ENCODE data around the gene RBM23.

Gene RBM23

DNA sequence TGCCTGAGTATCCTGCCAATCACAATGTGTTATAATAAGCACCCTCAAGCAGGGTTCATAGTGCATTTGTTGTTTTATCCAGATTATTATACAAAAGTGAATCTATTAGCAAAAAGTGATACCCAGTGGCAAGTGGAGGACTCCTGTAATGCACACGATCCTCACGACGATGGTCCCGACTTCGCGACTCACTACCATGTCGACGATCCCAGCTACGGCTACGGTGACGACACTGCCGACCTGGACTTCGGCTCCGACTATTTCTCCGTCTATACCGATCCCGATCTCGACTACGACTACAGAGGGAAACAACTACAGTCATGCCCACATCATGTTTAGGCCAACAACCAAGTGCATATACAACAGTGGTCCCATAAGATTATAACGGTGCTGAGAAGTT is 12.9 kb downstream of the RBM23 start:
- peaks cover 84% of the 10 kb centered on the region for H3K36me3 ChIP-seq (ENCODE audit: insufficient read depth, low read length)
- no peak overlapping the region for H3K4me3 ChIP-seq (ENCODE audit: low read length)
- no peak overlapping the region for H2AFZ ChIP-seq (ENCODE audit: low read depth, low read length)
- H3K4me1 ChIP-seq (ENCODE audit: insufficient read depth, low read length) = no peaks in the 10 kb centered on the region
- H3K9me3 ChIP-seq (ENCODE audit: low read length) = no peaks in the 10 kb centered on the region
- no peaks in the 10 kb centered on the region for H3K27me3 ChIP-seq (ENCODE audit: insufficient read depth, low read length)

DNA sequence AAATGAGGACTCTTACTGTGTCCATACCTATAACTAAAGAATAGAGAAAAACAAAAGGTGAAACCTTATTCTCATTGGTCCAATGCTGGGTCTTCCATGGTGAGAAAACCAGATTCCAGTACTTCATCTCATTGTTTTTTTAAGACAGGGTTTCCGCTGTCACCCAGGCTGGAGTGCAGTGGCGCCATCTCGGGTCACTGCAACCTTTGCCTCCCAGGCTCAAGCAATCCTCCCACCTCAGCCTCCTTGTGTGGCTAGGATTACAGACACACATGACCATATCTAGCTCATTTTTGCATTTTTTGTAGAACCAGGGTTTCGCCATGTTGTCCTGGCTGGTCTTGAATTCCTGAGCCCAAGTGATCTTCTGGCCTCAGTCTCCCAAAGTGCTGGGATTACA is 13.3 kb downstream of the RBM23 start:
- no peaks in the 10 kb centered on the region for H3K9me3 ChIP-seq (ENCODE audit: low read length)
- H3K4me1 ChIP-seq (ENCODE audit: insufficient read depth, low read length) = no peaks in the 10 kb centered on the region
- H3K36me3 ChIP-seq (ENCODE audit: insufficient read depth, low read length) = peaks cover 85% of the 10 kb centered on the region

DNA sequence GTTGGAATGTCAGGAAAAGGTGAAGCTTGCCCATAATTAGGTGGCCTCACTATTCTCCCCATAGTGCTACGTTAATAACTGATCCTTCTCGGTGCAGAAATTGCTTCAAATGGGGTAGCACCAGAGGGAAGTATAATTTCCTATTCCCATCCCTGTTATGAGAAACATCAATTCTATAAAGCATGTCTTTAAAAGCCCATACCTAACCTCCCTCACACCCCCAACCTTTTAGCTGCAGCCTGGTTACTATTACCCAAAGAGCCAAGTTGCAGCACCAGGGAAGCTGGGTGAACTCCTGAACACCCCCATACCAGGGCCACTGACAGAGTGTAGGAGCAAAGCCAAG is 15.2 kb downstream of the RBM23 start:
- H3K36me3 ChIP-seq (ENCODE audit: insufficient read depth, low read length) = peaks cover 84% of the 10 kb centered on the region
- H3K4me3 ChIP-seq (ENCODE audit: low read length) = no peak overlapping the region
- H2AFZ ChIP-seq (ENCODE audit: low read depth, low read length) = no peak overlapping the region

More for the DNA sequence above, 13.3 kb downstream of the RBM23 start:
- H3K4me3 ChIP-seq (ENCODE audit: low read length) = no peak overlapping the region
- H3K27me3 ChIP-seq (ENCODE audit: insufficient read depth, low read length) = no peaks in the 10 kb centered on the region
- no peak overlapping the region for H2AFZ ChIP-seq (ENCODE audit: low read depth, low read length)

DNA sequence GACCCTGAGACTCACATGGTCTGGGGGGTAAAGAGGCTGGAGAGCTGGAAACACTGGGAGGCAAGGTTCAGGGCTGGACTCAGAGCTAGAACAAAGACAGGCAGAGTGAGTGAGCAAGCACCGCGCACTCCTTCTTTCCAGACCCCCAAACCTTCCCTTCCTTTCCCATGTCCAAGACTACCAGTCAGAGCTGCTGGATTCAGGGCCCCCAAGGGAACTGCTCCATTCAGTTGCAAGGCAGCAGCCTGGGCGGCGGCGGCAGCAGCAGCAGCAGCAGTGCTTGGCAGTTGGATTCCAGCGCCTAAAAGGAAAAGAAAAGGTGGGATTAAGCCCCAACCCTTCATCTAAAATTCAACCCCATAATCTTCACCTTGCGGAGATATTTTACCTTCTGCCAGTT is 17.1 kb downstream of the RBM23 start:
- no peaks in the 10 kb centered on the region for H3K27me3 ChIP-seq (ENCODE audit: insufficient read depth, low read length)
- no peak overlapping the region for H3K4me3 ChIP-seq (ENCODE audit: low read length)
- H3K9me3 ChIP-seq (ENCODE audit: low read length) = no peaks in the 10 kb centered on the region
- H3K36me3 ChIP-seq (ENCODE audit: insufficient read depth, low read length) = peaks cover 70% of the 10 kb centered on the region
- H3K4me1 ChIP-seq (ENCODE audit: insufficient read depth, low read length) = no peaks in the 10 kb centered on the region
- no peak overlapping the region for H2AFZ ChIP-seq (ENCODE audit: low read depth, low read length)

More for the DNA sequence above, 15.2 kb downstream of the RBM23 start:
- H3K4me1 ChIP-seq (ENCODE audit: insufficient read depth, low read length) = no peaks in the 10 kb centered on the region
- no peaks in the 10 kb centered on the region for H3K27me3 ChIP-seq (ENCODE audit: insufficient read depth, low read length)
- H3K9me3 ChIP-seq (ENCODE audit: low read length) = no peaks in the 10 kb centered on the region

DNA sequence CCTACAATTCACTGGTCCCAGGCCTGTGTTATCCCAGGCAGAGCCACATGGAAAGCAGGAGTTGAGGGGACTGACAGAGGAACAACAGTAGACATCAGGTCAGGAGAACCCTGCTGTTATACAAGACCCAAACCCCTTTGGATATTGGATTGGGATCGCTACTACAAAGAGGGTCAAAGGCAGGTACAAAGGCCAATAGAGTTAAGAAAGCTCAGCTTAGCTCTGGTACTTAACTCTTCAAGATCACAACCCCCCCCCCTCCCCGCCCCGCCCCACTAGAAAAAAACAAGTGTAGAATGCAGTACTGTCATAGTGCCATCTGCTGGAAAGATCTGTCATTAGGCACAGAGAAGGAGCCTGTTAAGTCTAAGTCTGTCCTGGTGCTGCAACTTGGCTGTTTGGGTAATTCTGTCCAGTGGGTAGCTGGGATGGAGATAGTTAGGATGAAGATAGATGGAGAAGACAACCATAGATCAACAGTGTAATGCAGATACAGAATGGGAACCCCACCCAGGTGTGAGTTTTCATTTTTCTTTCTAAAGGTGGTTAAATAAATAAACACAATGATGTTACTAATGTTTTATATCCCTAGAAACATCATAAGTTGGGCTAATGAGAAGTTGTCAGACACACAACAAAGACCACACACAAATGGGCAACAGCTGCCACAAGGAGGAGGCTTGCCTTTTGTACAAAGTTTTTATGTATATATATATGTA is 18.7 kb downstream of the RBM23 start:
- Histone ChIP-seq H3K27me3 (ENCODE audit: insufficient read depth, low read length) (no peaks in the 10 kb centered on the region), H3K4me3 (ENCODE audit: low read length) (no peak overlapping the region), H3K4me1 (ENCODE audit: insufficient read depth, low read length) (no peaks in the 10 kb centered on the region), H3K36me3 (ENCODE audit: insufficient read depth, low read length) (peaks cover 54% of the 10 kb centered on the region), H2AFZ (ENCODE audit: low read depth, low read length) (no peak overlapping the region), H3K9me3 (ENCODE audit: low read length) (no peaks in the 10 kb centered on the region)

DNA sequence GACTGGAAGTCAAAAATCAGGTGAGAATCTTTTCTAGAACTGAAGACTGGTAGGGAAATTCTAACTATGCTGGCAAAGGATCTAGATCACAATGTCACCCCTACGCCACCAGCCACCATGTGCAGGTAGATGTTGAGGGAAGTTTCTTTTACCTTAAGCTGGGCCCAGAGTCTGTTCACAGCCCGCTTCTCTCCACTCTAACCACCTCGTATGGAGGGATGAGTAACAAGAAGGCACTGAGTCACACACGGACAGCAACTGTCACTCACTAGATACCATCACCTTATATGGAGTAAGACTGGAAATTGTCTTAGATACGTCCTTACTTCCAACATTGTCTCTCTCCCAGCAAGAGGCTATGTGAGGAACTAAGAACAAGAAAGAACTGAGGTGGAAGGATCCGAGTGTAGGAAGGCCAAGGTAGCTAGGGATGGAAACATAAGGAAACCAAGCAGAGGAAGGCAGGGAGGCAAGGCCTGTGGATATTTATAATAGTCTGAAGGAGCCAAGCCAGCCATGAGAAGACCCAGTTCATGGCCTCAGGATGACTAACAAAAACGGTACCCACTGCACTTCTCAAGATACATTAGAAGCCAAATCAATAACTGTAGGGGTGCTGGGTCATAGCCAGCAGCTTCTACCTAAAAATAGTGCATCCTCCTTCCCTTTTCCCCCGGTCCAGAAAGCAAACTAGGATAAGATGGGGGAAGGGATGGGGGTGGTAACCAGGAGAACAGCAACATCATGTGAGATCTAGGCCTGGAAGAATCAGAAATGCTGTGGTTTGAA is 20.5 kb downstream of the RBM23 start:
- Histone ChIP-seq H3K4me1 (ENCODE audit: insufficient read depth, low read length) (no peaks in the 10 kb centered on the region), H3K27me3 (ENCODE audit: insufficient read depth, low read length) (no peaks in the 10 kb centered on the region), H3K36me3 (ENCODE audit: insufficient read depth, low read length) (peaks cover 37% of the 10 kb centered on the region), H2AFZ (ENCODE audit: low read depth, low read length) (no peak overlapping the region), H3K4me3 (ENCODE audit: low read length) (no peak overlapping the region), H3K9me3 (ENCODE audit: low read length) (no peaks in the 10 kb centered on the region)

DNA sequence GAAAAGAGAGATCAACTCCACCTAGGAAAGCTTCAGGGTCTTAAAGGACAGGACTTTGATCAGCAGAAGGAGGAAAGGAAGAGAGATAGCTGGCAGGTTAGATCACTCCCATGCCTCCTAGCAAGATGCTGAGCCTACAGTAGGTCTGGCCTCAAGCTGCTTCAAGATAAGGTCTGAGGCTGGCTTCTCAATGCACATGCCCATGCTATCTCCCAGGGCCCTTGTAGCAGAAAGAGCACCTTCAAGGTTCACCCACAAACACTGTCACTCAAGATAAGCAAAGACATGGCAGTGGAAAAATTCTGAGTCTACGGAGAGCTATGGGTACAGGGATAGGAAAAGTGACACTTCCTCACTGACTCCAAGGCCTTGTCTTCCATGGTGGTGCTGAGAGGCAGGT is 21.6 kb downstream of the RBM23 start:
- H3K27me3 ChIP-seq (ENCODE audit: insufficient read depth, low read length) = no peaks in the 10 kb centered on the region
- H3K36me3 ChIP-seq (ENCODE audit: insufficient read depth, low read length) = peaks cover 29% of the 10 kb centered on the region
- H3K4me1 ChIP-seq (ENCODE audit: insufficient read depth, low read length) = no peaks in the 10 kb centered on the region
- H3K4me3 ChIP-seq (ENCODE audit: low read length) = no peak overlapping the region
- H3K9me3 ChIP-seq (ENCODE audit: low read length) = no peaks in the 10 kb centered on the region
- H2AFZ ChIP-seq (ENCODE audit: low read depth, low read length) = no peak overlapping the region

DNA sequence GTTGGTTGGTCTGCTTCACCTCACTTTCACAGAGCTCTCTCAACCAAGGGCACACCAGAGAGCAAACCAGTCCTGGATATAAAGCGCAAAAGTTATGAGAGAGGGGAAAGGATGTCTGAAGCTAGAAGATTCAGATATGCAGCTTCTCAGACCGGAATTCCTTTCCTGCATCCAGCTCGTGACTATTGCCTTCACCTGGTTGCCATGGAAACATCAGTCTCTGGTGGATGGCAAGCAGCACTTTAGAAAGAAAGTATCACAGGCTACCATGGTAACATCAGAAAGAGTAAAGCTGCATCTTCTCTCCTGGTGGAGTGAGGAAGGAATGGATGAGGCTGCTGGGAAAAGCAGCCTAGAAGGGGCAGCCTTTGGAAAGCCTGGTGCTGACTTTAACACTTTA is 22.2 kb downstream of the RBM23 start:
- H3K36me3 ChIP-seq (ENCODE audit: insufficient read depth, low read length) = peaks cover 23% of the 10 kb centered on the region
- no peak overlapping the region for H2AFZ ChIP-seq (ENCODE audit: low read depth, low read length)
- no peaks in the 10 kb centered on the region for H3K27me3 ChIP-seq (ENCODE audit: insufficient read depth, low read length)
- H3K4me1 ChIP-seq (ENCODE audit: insufficient read depth, low read length) = no peaks in the 10 kb centered on the region
- H3K9me3 ChIP-seq (ENCODE audit: low read length) = no peaks in the 10 kb centered on the region
- H3K4me3 ChIP-seq (ENCODE audit: low read length) = no peak overlapping the region

DNA sequence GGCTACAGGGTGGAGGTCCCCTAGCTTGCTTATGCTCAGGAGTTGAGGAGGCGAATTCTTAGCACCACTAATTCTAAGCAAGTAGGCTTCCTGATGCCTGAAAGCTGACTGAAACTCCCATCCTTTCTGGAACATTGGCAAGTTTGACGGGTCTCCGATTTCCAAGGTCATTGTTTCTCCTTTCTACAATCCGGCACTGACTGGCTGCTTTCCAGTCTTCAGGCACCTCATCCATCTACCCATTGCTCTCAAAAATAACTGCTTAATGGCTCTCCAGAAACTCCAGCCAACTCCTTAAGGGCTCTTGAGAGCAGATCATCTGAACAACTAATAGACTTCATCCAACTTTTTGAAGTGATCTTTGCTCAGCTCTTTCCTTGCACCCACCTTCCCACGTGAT is 22.6 kb downstream of the RBM23 start:
- H3K9me3 ChIP-seq (ENCODE audit: low read length) = no peaks in the 10 kb centered on the region
- no peaks in the 10 kb centered on the region for H3K27me3 ChIP-seq (ENCODE audit: insufficient read depth, low read length)
- no peak overlapping the region for H3K4me3 ChIP-seq (ENCODE audit: low read length)
- H3K4me1 ChIP-seq (ENCODE audit: insufficient read depth, low read length) = no peaks in the 10 kb centered on the region
- peaks cover 19% of the 10 kb centered on the region for H3K36me3 ChIP-seq (ENCODE audit: insufficient read depth, low read length)
- no peak overlapping the region for H2AFZ ChIP-seq (ENCODE audit: low read depth, low read length)

DNA sequence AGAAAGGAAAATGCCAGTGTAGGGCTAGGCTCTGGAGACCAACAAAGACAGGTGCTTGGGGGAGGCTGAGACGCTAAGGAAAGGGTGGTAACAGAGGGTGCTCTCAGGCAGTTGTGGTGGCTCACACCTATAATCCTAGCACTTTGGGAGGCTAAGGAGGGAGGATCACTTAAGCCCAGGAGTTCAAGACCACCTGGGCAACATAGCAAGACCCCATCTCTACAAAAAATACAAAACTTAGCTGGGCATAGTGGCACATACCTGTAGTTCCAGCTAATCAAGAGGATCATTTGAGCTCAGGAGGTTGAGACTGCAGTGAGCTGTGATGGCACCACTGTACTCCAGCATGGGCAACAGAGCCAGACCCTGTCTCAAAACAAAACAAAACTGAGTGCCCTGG is 23.5 kb downstream of the RBM23 start:
- H3K4me1 ChIP-seq (ENCODE audit: insufficient read depth, low read length) = no peaks in the 10 kb centered on the region
- H2AFZ ChIP-seq (ENCODE audit: low read depth, low read length) = no peak overlapping the region

DNA sequence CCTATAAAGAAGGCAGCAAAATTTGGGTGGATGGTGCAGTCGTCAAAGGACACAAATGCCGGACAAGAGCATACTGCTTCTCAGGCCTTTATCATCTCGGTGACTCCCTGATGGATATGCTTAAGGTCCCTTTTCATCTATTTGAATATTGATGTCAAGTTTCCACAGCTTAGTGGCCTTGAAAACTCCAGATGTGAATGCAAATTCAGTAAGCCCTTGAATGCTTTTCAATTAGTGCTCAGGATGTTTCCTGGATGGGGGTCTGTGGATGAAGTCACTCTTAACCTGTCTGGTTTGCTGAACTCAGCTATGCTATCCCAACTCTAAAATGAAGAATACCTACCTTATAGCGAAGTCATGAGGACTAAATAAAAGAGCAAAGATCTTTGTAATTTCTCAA is 25.2 kb downstream of the RBM23 start:
- Histone ChIP-seq H3K9me3 (ENCODE audit: low read length) (no peaks in the 10 kb centered on the region), H2AFZ (ENCODE audit: low read depth, low read length) (no peak overlapping the region), H3K27me3 (ENCODE audit: insufficient read depth, low read length) (no peaks in the 10 kb centered on the region), H3K36me3 (ENCODE audit: insufficient read depth, low read length) (peaks cover 2% of the 10 kb centered on the region), H3K4me1 (ENCODE audit: insufficient read depth, low read length) (no peaks in the 10 kb centered on the region), H3K4me3 (ENCODE audit: low read length) (no peak overlapping the region)

More for the DNA sequence above, 23.5 kb downstream of the RBM23 start:
- Histone ChIP-seq H3K27me3 (ENCODE audit: insufficient read depth, low read length) (no peaks in the 10 kb centered on the region), H3K4me3 (ENCODE audit: low read length) (no peak overlapping the region), H3K9me3 (ENCODE audit: low read length) (no peaks in the 10 kb centered on the region), H3K36me3 (ENCODE audit: insufficient read depth, low read length) (peaks cover 10% of the 10 kb centered on the region)

DNA sequence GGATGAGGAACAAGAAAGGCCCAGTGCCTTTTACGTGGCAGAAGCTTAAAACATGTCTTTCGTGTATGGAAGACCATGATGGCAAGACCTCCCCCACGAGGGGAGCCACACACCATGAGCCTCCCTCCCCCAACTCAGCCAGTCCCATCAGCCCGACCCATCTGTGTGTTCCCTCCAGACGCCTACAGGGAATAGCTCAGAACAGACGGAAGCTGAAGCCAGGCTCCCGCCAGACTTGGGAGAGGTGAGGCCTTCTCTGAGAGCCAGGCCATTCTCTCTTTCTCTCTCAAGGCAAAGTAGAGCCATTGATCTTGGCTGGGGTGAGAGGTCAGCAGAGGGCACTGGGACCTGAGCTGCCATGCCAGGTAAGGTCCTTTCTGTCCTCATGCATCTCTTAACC is 26.5 kb downstream of the RBM23 start:
- Histone ChIP-seq H3K9me3 (ENCODE audit: low read length) (no peaks in the 10 kb centered on the region), H3K4me1 (ENCODE audit: insufficient read depth, low read length) (peaks cover 8% of the 10 kb centered on the region), H3K4me3 (ENCODE audit: low read length) (no peak overlapping the region), H3K36me3 (ENCODE audit: insufficient read depth, low read length) (no peaks in the 10 kb centered on the region), H2AFZ (ENCODE audit: low read depth, low read length) (no peak overlapping the region), H3K27me3 (ENCODE audit: insufficient read depth, low read length) (no peaks in the 10 kb centered on the region)

DNA sequence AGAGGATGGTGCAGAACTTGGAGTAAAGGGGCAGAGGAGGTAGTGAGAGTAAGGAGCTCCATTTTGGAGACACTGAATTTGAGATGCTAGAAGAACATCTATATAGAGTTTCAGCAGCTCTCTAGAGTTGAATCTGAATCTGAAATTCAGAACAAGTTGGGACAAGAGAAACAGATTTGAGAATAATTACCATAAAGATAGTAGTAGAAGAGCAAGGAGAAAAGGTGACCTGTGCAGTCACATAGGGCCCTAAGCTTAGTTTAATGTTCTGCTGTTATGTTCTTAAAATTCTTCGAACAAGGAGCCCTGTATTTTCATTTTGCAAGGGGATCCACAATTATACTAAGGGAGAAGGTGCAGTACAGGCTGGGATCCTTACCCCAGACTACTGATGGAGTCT is 28.5 kb downstream of the RBM23 start:
- no peaks in the 10 kb centered on the region for H3K9me3 ChIP-seq (ENCODE audit: low read length)
- H3K27me3 ChIP-seq (ENCODE audit: insufficient read depth, low read length) = no peaks in the 10 kb centered on the region
- no peak overlapping the region for H2AFZ ChIP-seq (ENCODE audit: low read depth, low read length)
- H3K4me3 ChIP-seq (ENCODE audit: low read length) = no peak overlapping the region
- no peaks in the 10 kb centered on the region for H3K36me3 ChIP-seq (ENCODE audit: insufficient read depth, low read length)
- H3K4me1 ChIP-seq (ENCODE audit: insufficient read depth, low read length) = peaks cover 19% of the 10 kb centered on the region
